Uterus (tissue), 2 donors: ENCODE results near the gene PRKG1.

Source experiments
- CTCF ChIP-seq, 4 experiments: fragments of 200-600 bp in 2 of 4; fragments of 450-650 bp in 2 of 4; sonication (generic) in 2 of 4; IDR thresholded peaks; one replicate each; pipeline ENCODE4 v1.5.1; 2016 to 2019; ENCODE audit warnings: antibody characterized with exemption in 4 of 4, mild to moderate bottlenecking in 2 of 4, moderate library complexity in 1 of 4
- POLR2A ChIP-seq, 2 donors: fragments of 450-650 bp; IDR thresholded peaks; one replicate each; pipeline ENCODE4 v1.6.1; 2016; ENCODE audit warnings: antibody characterized with exemption in 2 of 2, mild to moderate bottlenecking in 1 of 2, moderate library complexity in 1 of 2

- TF ChIP-seq CTCF (IDR thresholded peaks at IDR 0.05) (no peak), POLR2A (IDR thresholded peaks at IDR 0.05) (no peak)
Observed at GRCh38 chr10:51860257-51860656, 786.0 kb downstream of the PRKG1 start.
